ENCODE results near the gene LRRK1.

GRCh38 chr15:101049282-101049681 lies 130.1 kb downstream of the LRRK1 start:
- no peak for TF ChIP-seq POLR2A (IDR thresholded peaks at IDR 0.05; ENCODE audit: low read depth, low read length)
- TF ChIP-seq POLR2AphosphoS5 (IDR thresholded peaks at IDR 0.05; ENCODE audit: low read depth, low read length): no peak
- no peak for TF ChIP-seq TAF1 (IDR thresholded peaks at IDR 0.05; ENCODE audit: borderline replicate concordance, low read depth, low read length)
